RCC 7860 (cell line): ENCODE results near the gene IFI6.

ENCODE experiments used
- DNase-seq: peaks from one replicate; pipeline ENCODE4 v3.0.0-alpha.2; 2015; ENCODE audit warnings: low spot score
- FAIRE-seq: peaks from 2 replicates; lab custom pipeline; 2012; peaks lifted over from hg19 to GRCh38; lab: Jason Lieb, UNC

IFI6 gene

DNA sequence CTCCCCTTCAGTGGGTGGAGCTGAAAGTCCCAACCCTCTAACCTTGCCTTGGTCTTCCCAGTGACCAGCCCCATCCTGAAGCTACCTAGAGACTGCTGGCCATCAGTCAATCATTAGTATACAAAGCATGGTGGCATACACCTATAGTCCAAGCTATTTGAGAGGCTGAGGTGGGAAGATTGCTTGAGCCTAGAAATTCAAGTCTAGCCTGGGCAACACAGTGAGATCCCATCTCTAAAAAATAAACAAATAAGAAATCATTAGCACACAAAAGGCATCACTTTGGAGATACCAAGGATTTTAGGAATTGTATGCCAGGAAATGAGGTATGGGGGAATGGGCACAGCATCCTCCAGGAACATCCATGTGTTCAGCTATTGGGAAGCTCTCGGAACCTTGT is 4.4 kb upstream of the IFI6 start:
- no peak for FAIRE-seq

DNA sequence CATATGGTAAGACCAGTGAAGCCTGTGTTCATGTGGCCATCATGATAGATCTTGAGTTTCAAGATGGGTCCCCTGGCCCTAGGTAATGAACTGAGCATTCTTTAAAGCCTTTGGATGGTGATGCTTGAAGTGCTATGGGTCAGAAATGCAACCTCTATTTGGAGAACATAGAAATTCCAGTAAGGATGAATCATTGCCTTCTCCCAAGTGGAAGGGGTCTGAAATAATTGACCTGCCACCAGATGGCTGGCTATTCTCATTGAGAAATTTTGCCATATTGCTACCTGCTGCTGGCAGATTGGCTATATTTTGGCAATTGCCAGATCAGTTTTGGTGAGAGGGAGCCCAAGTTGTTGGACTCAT is 739 bp upstream of the IFI6 start:
- FAIRE-seq, result no peak
- DNase-seq, result no peak

More for the DNA sequence above, 4.4 kb upstream of the IFI6 start:
- DNase-seq, result no peak

DNA sequence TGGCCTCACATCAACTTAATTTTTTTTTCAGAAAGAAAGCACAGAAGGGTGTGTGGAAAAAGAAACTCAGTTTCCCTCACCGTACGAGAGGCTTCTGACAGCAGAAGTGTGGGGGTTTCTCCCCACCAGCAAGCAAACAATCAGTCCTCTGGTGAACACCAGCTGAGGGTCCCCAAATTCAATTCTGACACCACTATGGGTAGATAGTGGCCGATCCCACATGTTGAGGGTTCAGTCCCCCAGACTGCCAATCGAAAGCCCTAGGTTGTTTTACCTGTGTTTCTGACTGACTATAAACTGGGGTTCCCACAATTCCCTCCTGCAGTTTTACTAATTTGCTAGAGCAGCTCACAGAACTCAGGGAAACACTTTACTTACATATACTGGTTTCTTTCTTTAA is 2.1 kb downstream of the IFI6 start:
- DNase-seq, result no peak
- no peak for FAIRE-seq

DNA sequence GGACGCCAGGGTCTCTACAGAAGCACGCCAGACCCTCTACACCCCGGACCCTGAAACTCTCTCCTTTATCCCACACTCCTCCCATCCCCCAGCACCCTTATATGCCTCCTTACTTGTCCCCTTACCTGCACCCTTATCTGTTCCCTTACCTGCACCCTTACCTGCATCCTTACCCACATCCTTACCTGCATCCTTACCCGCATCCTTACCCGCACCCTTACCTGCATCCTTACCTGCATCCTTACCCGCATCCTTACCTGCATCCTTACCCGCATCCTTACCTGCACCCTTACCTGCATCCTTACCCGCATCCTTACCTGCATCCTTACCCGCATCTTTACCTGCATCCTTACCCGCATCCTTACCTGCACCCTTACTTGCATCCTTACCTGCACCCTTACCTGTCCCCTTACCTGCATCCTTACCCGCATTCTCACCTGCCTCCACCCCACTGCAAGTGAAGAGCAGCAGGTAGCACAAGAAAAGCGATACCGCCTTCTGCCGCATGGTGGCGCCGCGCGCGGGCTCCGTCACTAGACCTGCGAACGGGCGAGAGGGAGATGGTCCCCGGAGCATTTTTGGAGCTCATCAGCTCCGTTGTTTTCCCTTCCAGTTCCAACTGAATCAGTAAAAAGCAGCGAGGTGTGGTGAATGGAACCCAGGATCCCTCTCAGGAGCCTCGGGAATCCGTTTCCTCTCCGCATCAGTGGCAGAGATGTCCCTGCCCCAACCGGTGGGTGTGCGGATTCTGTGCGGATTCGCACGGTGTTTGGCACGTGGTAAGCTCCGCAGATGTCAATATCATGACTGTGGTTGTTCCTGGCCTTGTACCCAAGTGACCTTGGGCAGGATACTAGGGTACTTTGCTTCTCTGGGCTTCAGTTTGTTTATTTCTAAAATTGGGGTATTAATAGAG is 2.9 kb downstream of the IFI6 start:
- no peak for DNase-seq

DNA sequence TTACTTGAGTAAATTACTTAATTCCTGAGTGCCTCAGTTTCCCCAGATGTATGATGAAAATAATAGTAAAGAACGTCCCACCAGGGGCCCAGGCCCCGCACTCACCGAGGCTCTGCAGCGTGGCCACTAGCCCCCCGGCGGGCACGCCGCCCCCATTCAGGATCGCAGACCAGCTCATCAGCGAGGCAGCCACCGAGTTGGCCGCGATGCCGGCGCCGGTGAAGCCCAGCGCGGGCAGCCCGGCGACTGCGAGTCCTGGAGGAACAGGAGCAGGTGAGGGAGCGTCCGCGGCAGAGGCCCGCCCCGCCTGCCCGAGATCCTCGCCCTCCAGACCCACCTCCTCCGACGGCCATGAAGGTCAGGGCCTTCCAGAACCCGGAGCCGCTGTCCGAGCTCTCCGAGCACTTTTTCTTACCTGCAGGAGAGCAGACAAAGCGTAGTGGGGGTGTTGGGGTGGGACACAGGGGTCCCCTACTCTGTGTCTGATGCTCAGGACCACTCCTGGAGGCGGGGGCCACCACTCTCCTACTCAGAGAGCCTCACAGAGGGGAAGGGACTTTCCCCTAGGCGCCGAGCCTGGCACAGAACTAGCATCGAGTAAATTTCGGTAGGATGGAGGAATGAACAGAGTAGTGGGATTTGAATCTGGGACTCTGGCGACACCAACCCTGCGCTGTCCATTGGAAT is 3.7 kb downstream of the IFI6 start:
- FAIRE-seq (no peak), DNase-seq (no peak)

More for the DNA sequence above, 2.9 kb downstream of the IFI6 start:
- no peak for FAIRE-seq

DNA sequence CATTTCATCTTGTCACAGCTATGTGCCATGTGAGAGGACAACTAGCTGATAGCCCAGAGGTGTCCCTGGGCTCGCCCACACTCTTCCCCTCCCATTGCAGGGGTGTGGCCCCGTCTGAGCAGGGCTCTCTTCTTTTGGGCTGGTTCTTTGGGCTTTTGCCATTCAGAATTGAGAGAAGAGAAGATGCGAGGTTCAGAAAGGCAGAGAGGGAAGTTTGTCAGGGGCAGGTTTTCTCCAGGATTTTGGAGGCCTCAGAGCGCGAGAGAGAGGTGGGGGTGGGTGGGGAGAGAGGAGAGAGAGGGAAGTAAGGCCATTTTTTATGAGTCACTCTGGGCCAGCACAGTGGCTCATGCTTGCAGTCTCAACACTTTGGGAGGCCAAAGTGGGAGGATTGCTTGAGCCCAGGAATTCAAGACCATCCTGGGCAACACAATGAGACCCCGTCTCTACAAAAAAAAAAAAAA is 5.2 kb downstream of the IFI6 start:
- FAIRE-seq, result no peak
- DNase-seq, result no peak

GRCh38 chr1:27666294-27666693 is 5.7 kb downstream of the IFI6 start:
- no peak for DNase-seq
- FAIRE-seq, result no peak

DNA sequence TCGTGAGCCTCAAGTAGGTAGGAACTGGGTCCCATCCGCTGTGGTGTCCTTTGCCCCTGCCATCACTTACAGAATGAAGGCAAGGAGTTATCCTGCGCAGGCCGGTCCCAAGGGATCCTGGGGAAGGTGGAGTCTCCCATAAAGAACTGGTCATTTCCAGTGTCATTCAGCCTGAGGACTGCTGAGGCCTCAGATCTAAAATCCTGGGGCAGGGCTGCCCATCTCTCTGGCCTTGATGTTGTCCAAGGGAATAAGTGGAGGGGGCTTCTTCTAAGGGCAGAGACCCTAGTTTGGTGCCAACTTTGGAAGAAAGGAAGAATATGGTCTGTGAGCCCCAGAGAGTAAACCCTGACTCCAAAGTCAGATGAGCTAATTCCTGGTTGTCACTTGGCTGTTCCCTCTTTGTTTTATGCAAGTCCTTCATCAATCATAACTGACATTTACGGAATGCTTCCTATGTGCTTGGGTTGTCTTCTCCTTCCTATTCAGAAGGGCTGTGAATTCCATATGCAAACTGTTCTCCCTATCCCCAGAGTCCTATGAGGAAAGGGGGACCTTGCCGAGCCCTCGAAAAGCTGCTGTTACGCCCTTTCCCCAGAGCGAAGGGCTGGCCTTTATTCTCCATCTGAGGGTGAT is 6.9 kb downstream of the IFI6 start:
- FAIRE-seq (no peak), DNase-seq (no peak)

DNA sequence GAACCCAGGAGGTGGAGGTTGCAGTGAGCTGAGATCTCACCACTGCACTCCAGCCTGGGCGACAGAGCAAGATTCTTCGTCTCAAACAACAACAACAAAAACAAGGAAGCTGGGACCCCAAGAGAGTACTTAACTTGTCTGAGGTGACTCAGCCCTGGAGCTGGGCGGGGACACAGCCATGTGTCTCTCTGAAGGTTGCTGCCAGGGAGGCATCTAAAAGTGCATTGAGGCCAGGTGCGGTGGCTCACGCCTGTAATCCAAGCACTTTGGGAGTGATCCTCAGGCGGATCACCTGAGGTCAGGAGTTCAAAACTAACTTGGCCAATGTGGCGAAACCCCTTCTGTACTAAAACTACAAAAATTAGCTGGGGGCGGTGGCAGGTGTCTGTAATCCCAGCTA is 7.7 kb downstream of the IFI6 start:
- DNase-seq (no peak), FAIRE-seq (no peak)

GRCh38 chr1:27662707-27663393 is 9.1 kb downstream of the IFI6 start:
- DNase-seq, result peak; percentile 63
- peak; percentile 41 for FAIRE-seq

- no peak for FAIRE-seq
- DNase-seq, result no peak
Measured at GRCh38 chr1:27662261-27662660, 9.7 kb downstream of the IFI6 start.

DNA sequence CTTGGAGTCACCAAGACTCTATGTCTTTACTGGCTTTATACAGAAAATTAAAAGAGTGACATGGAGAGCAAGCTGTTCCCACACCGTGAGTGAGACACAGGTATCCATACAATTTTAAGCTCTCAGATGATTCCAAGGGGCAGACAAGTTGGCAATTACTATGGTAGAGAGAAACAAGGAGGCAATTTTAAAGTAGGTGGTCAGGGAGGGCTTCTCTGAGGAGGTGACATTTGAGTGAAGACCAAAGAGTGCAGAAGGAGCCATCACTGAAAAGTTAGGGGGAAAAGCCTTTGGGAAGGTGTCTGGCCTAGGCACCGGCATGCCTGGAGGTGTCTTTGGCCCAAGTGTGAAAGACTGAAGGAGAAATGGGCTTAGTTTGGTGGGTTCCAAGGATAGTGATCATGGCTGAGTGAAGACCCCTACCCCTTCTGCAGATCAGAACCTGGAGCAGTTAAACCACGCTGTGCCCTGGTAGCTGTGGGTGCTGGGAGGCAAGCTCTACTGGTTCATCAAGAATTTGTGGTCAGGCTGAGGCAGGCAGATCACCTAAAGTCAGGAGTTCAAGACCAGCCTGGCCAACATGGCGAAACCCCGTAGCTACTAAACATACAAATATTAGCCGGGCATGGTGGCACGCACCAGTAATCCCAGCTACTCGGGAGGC is 10.4 kb downstream of the IFI6 start:
- DNase-seq, result no peak
- FAIRE-seq, result no peak

DNA sequence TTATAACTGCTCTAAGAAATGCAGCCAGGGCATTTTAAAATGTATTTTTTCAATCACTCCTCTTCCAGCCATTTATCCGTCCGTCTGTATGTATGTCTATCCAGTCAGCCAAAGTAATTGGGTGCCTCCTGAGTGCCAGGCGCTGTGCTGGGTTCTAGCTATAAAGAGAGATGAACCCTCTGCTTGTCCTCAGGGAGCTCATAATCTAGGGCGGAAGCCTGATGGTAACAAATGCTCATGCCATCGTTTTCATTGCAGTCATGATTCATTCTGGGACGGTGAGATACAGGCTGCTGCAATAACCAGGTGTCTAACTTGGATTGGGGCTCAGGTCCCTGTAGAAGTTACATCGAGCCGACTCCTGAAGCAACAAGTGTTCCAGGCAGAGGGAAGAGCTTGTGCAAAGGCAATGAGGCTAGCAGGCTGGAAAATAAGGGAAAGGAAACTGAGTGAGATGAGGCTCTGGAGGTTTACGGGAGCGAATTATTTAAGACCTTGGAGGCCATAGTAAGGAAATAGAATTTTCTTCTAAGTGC is 11.6 kb downstream of the IFI6 start:
- FAIRE-seq (no peak), DNase-seq (no peak)

DNA sequence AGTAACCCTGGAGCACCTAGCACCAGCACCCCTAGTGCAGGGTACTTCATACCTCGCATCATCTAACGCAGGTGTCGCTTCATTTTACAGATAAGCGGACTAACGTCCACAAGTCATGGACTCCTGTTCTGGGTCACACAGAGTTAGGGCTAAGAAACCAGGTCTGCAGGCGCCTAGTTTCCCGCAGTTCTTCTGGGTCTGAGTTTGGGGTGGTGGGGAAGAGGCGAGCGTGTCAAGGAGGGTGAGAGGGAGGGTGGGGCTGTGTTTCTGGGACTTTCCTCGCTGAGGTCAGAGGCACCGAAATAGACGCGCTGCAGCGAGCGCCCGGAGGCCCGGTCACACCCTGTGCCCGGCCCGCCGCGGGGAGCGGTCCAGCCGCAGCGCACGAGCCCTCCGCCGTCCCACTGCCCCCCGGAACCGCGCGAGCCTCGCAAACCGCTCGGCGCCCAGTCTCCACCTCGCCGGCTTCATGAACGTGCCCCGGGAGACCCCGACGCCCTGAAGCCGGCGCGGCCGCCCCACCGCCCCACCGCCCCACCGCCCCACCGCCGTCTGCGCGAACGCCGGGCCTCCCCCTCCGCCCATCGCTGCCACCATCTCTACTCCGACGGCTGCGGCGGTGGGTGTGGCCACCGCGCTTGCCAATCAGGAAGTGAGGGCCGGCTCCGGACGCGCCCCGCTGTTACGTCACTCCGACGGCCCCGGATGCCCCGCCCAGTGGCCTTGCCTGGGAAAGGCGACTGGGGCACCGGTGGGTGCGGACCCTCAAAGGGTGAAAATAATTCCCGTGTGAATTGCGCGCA is 12.3 kb downstream of the IFI6 start:
- no peak for DNase-seq
- no peak for FAIRE-seq

DNA sequence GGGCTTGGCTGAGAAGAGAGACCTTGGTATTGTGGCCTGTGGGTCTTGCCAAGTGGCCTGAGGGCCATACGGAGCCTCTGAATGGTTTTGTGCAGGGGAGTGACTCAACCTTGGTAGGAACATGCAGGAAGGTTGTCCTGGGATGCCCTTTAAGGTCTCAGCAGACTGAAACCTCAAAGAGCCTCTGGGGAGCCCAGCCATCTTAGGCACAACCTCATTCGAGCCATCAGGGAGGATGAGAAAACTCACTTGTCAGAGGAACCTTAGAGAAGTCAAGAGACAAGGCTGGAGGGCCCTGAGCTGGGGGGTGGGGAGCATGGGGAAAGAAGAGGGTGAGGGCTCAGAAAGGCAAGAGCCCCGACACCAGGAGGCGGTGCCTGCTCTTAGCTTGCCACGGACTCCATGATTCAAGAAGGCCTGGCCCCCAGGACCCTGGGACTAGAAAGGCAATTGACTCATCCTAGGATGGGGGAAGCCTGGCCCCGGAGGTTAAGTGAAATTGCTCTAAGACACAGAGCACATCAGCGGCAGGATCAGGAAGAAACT is 13.0 kb downstream of the IFI6 start:
- no peak for FAIRE-seq
- DNase-seq, result no peak

DNA sequence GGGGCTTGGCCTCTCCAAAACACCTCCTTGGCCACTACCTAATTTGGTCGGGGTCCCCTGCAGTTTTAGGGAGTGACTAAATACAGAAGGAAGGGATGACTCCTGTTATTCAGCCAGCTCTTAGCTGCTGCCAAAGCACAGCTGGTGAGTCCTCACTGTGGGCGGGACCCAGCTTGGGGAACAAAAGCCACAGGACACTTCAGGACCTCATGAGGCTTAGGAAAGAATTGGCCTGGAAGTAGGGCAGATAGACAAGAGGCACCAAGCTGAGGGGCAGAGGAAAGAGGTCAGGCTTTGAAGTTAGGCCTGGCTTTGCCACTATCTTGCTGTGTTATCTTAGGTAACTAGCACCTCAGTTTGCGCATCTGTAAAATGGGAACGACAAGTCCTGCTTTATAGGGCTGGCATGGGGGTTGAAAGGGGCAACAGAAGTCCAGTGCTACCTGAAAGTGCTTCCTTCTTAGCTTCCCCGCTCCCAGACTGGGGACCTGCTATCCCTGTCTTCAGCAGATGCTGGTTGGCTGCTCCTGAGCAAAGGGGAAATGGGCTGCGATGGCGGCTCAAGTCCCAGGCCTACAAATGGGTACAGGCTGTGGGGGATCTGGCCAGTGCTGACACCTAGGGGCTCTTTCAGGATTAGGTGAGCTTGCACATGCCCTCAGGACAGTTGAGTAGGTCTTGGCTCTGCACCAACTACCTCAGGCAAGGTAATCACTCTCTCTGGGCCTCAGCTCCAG is 15.7 kb downstream of the IFI6 start:
- no peak for FAIRE-seq
- DNase-seq, result no peak

- FAIRE-seq (no peak), DNase-seq (no peak)
Measured at GRCh38 chr1:27655151-27655937, 16.6 kb downstream of the IFI6 start.
